HEK293 (cell line): Measurements from ENCODE around the gene MLN.

Experiments used
- CTCF ChIA-PET: fragments of 350-600 bp; formaldehyde crosslinking; extraction: SDS; loops from one replicate; lab custom pipeline; 2021; ENCODE audit warnings: antibody characterized with exemption; lab: Yijun Ruan, JAX
- POLR2A ChIA-PET: fragments of 300-600 bp; formaldehyde crosslinking; extraction: SDS; loops from one replicate; lab custom pipeline; 2020; ENCODE audit warnings: antibody characterized with exemption, inconsistent platforms; lab: Yijun Ruan, JAX
- H3K27ac ChIP-seq: fragments of 200-500 bp; sonication (Bioruptor generic); 2 replicates; pipeline ENCODE4 v1.5.1; 2014; ENCODE audit warnings: low read depth, low read length, control low read depth, inconsistent platforms; ENCODE audit errors: extremely low read depth
- H3K36me3 ChIP-seq, 2 experiments: fragments of 200-500 bp in 1 of 2; sonication (Bioruptor generic) in 1 of 2; 1 replicate in 1 of 2; 2 replicates in 1 of 2; pipeline ENCODE4 v1.5.1; 2014 to 2017; ENCODE audit warnings: inconsistent platforms in 2 of 2, low read length in 2 of 2; ENCODE audit not compliant: control insufficient read depth in 2 of 2, insufficient read depth in 1 of 2
- H3K4me1 ChIP-seq: fragments of 200-500 bp; sonication (Bioruptor generic); 2 replicates; pipeline ENCODE4 v1.5.1; 2014; ENCODE audit warnings: mild to moderate bottlenecking, low read length, inconsistent platforms; ENCODE audit not compliant: control insufficient read depth, insufficient read depth
- H3K4me3 ChIP-seq: 2 replicates; pipeline ENCODE4 v1.5.1; 2011; ENCODE audit warnings: low read depth, mild to moderate bottlenecking, control low read depth, low read length, moderate library complexity
- H3K9me3 ChIP-seq: fragments of 200-500 bp; sonication (Bioruptor generic); 2 replicates; pipeline ENCODE4 v1.5.1; 2014; ENCODE audit warnings: low read depth, low read length, inconsistent platforms; ENCODE audit not compliant: control insufficient read depth, insufficient read depth
- FEZF1 ChIP-seq: fragments of 450-650 bp; formaldehyde crosslinking; IDR thresholded peaks from 2 replicates; pipeline ENCODE4 v1.5.1; 2016; ENCODE audit warnings: missing biosample characterization, missing genetic modification characterization
- GFI1B ChIP-seq: fragments of 450-650 bp; formaldehyde crosslinking; IDR thresholded peaks from 2 replicates; pipeline ENCODE4 v1.5.1; 2016; ENCODE audit warnings: missing biosample characterization, missing genetic modification characterization
- KLF1 ChIP-seq: fragments of 450-650 bp; formaldehyde crosslinking; IDR thresholded peaks from 2 replicates; pipeline ENCODE4 v1.5.1; 2016; ENCODE audit warnings: missing biosample characterization, missing genetic modification characterization
- MEIS1 ChIP-seq: sonication (generic); formaldehyde crosslinking; IDR thresholded peaks from 2 replicates; pipeline ENCODE4 v1.8.1; 2022; ENCODE audit warnings: missing genetic modification reagents, mild to moderate bottlenecking, borderline replicate concordance
- REPIN1 ChIP-seq: fragments of 450-650 bp; formaldehyde crosslinking; IDR thresholded peaks from 2 replicates; pipeline ENCODE4 v1.5.1; 2017; ENCODE audit warnings: missing biosample characterization, missing genetic modification characterization, low read depth
- ZEB2 ChIP-seq: fragments of 450-650 bp; formaldehyde crosslinking; IDR thresholded peaks from 2 replicates; pipeline ENCODE4 v1.5.1; 2016; ENCODE audit warnings: missing biosample characterization, missing genetic modification characterization
- ZNF121 ChIP-seq: fragments of 450-650 bp; formaldehyde crosslinking; IDR thresholded peaks from 2 replicates; pipeline ENCODE4 v1.5.1; 2016; ENCODE audit warnings: missing biosample characterization, missing genetic modification characterization
- ZNF138 ChIP-seq: fragments of 450-650 bp; formaldehyde crosslinking; IDR thresholded peaks from 2 replicates; pipeline ENCODE4 v1.5.1; 2016; ENCODE audit warnings: missing biosample characterization, missing genetic modification characterization, borderline replicate concordance
- ZNF140 ChIP-seq: fragments of 450-650 bp; formaldehyde crosslinking; IDR thresholded peaks from 2 replicates; pipeline ENCODE4 v1.5.1; 2016; ENCODE audit warnings: missing biosample characterization, missing genetic modification characterization
- ZNF18 ChIP-seq: fragments of 450-650 bp; formaldehyde crosslinking; IDR thresholded peaks from 2 replicates; pipeline ENCODE4 v1.5.1; 2016; ENCODE audit warnings: missing biosample characterization, missing genetic modification characterization
- ZNF221 ChIP-seq: fragments of 450-650 bp; formaldehyde crosslinking; IDR thresholded peaks from 2 replicates; pipeline ENCODE4 v1.5.1; 2017; ENCODE audit warnings: missing biosample characterization, missing genetic modification characterization, borderline replicate concordance
- ZNF23 ChIP-seq: fragments of 450-650 bp; formaldehyde crosslinking; IDR thresholded peaks from 2 replicates; pipeline ENCODE4 v1.5.1; 2016; ENCODE audit warnings: missing biosample characterization, missing genetic modification characterization, borderline replicate concordance
- ZNF280D ChIP-seq: fragments of 450-650 bp; formaldehyde crosslinking; IDR thresholded peaks from 2 replicates; pipeline ENCODE4 v1.5.1; 2016; ENCODE audit warnings: missing biosample characterization, missing genetic modification characterization
- ZNF292 ChIP-seq: fragments of 450-650 bp; formaldehyde crosslinking; IDR thresholded peaks from 2 replicates; pipeline ENCODE4 v1.5.1; 2016; ENCODE audit warnings: low read depth, missing biosample characterization, missing genetic modification characterization, borderline replicate concordance
- ZNF335 ChIP-seq: fragments of 450-650 bp; formaldehyde crosslinking; conservative IDR thresholded peaks from 2 replicates; pipeline ENCODE4 v1.5.1; 2016; ENCODE audit warnings: missing biosample characterization, missing genetic modification characterization
- ZNF473 ChIP-seq: fragments of 450-650 bp; formaldehyde crosslinking; IDR thresholded peaks from 2 replicates; pipeline ENCODE4 v1.5.1; 2017; ENCODE audit warnings: missing biosample characterization, missing genetic modification characterization
- ZNF48 ChIP-seq: fragments of 450-650 bp; formaldehyde crosslinking; IDR thresholded peaks from 2 replicates; pipeline ENCODE4 v1.5.1; 2016; ENCODE audit warnings: missing biosample characterization, missing genetic modification characterization
- ZNF544 ChIP-seq: fragments of 450-650 bp; formaldehyde crosslinking; IDR thresholded peaks from 2 replicates; pipeline ENCODE4 v1.5.0; 2017; ENCODE audit warnings: missing biosample characterization, missing genetic modification characterization
- ZNF548 ChIP-seq: fragments of 450-650 bp; formaldehyde crosslinking; IDR thresholded peaks from 2 replicates; pipeline ENCODE4 v1.5.1; 2016; ENCODE audit warnings: missing biosample characterization, missing genetic modification characterization
- ZNF585B ChIP-seq: fragments of 450-650 bp; formaldehyde crosslinking; IDR thresholded peaks from 2 replicates; pipeline ENCODE4 v1.5.1; 2016; ENCODE audit warnings: missing biosample characterization, missing genetic modification characterization
- ZNF600 ChIP-seq: fragments of 450-650 bp; formaldehyde crosslinking; IDR thresholded peaks from 2 replicates; pipeline ENCODE4 v1.5.1; 2016; ENCODE audit warnings: missing biosample characterization, missing genetic modification characterization
- ZNF639 ChIP-seq: fragments of 450-650 bp; formaldehyde crosslinking; IDR thresholded peaks from 2 replicates; pipeline ENCODE4 v1.5.1; 2016; ENCODE audit warnings: missing biosample characterization, missing genetic modification characterization
- ZNF654 ChIP-seq: fragments of 450-650 bp; formaldehyde crosslinking; IDR thresholded peaks from 2 replicates; pipeline ENCODE4 v1.5.1; 2016; ENCODE audit warnings: low read depth, missing biosample characterization, missing genetic modification characterization
- ZNF692 ChIP-seq: fragments of 450-650 bp; formaldehyde crosslinking; IDR thresholded peaks from 2 replicates; pipeline ENCODE4 v1.5.1; 2016; ENCODE audit warnings: missing biosample characterization, missing genetic modification characterization
- ZNF747 ChIP-seq: fragments of 450-650 bp; formaldehyde crosslinking; IDR thresholded peaks from 2 replicates; pipeline ENCODE4 v1.5.1; 2016; ENCODE audit warnings: missing biosample characterization, missing genetic modification characterization
- ZSCAN16 ChIP-seq: fragments of 450-650 bp; formaldehyde crosslinking; IDR thresholded peaks from 2 replicates; pipeline ENCODE4 v1.5.1; 2016; ENCODE audit warnings: missing biosample characterization, missing genetic modification characterization

The MLN gene

GRCh38 chr6:33790379-33790778, 13.4 kb downstream of the MLN start (continued):
- TF ChIP-seq FEZF1 (tag by site-specific recombination) (no peak), ZNF585B (tag by site-specific recombination) (no peak), ZNF140 (no peak), REPIN1 (tag by site-specific recombination) (no peak), KLF1 (tag by site-specific recombination) (no peak), ZNF692 (tag by site-specific recombination) (no peak), ZNF121 (no peak), GFI1B (tag by site-specific recombination) (no peak)
- TF ChIP-seq, all 188 proteins: peak for 0

- CTCF ChIA-PET = interaction anchor here (0.9 to 2.4 kb wide), 3 partner anchors 11 to 266 kb away, joined by 4 to 8 read pairs (median 8); no protein-coding TSS in a partner anchor
- peaks cover 0 to 20% of the 10 kb centered on the region in 2 experiments; a peak in 1 of 3 replicates for H3K36me3 ChIP-seq
- no peaks in the 10 kb centered on the region for H3K9me3 ChIP-seq
- TF ChIP-seq ZSCAN16 (tag by site-specific recombination) (no peak), MEIS1 (CRISPR knock-in tag) (no peak)
- TF ChIP-seq, all 188 proteins: peak for 0
- H3K27ac ChIP-seq = no peak overlapping the region
- H3K4me1 ChIP-seq = peaks cover 9% of the 10 kb centered on the region
- H3K4me3 ChIP-seq = no peak overlapping the region
- POLR2A ChIA-PET = interaction anchor here (1.0 to 1.9 kb wide), 4 partner anchors 12 to 78 kb away, joined by 3 to 11 read pairs (median 6); partner anchors contain the start of gene UQCC2
Measured at GRCh38 chr6:33789550-33789895, 14.3 kb downstream of the MLN start.

- no peaks in the 10 kb centered on the region for H3K9me3 ChIP-seq
- H3K27ac ChIP-seq = peak within 1 kb of the TSS; percentile 93
- POLR2A ChIA-PET = interaction anchor here (0.6 to 1.9 kb wide), 6 partner anchors 11 to 78 kb away, joined by 3 to 11 read pairs (median 4); partner anchors contain the start of gene UQCC2
- H3K4me3 ChIP-seq = peak within 1 kb of the TSS; percentile 67
- H3K4me1 ChIP-seq = peaks cover 9% of the 10 kb centered on the region
- CTCF ChIA-PET = interaction anchor here (0.9 to 3.3 kb wide), 5 partner anchors 10 to 266 kb away, joined by 4 to 24 read pairs (median 8); no protein-coding TSS in a partner anchor
- peaks cover 0 to 25% of the 10 kb centered on the region in 2 experiments; a peak in 1 of 3 replicates for H3K36me3 ChIP-seq
- peak; percentile 42; the same call in 1 of the 2 replicates for TF ChIP-seq ZNF600 (tag by site-specific recombination)
- no peak for TF ChIP-seq ZNF48 (tag by site-specific recombination)
- TF ChIP-seq ZNF18 (tag by site-specific recombination) = no peak
- TF ChIP-seq ZNF654 = no peak
- no peak for TF ChIP-seq GFI1B (tag by site-specific recombination)
- peak; percentile 92 for TF ChIP-seq ZNF639 (tag by site-specific recombination)
- TF ChIP-seq ZNF292 (tag by site-specific recombination) = no peak
- TF ChIP-seq ZEB2 (tag by site-specific recombination) = peak; percentile 74
- TF ChIP-seq ZNF544 (tag by site-specific recombination) = no peak
- no peak for TF ChIP-seq ZNF138 (tag by site-specific recombination)
- no peak for TF ChIP-seq ZNF747
- no peak for TF ChIP-seq ZNF473 (tag by site-specific recombination)
- peak; percentile 96 for TF ChIP-seq ZNF280D (tag by site-specific recombination)
- TF ChIP-seq ZNF335 (tag by site-specific recombination) = peak; percentile 97
- TF ChIP-seq ZNF23 (tag by site-specific recombination) = no peak
- TF ChIP-seq ZNF221 (tag by site-specific recombination) = no peak
- TF ChIP-seq ZNF548 (tag by site-specific recombination) = no peak
Measured at GRCh38 chr6:33788694-33789549, 14.9 kb downstream of the MLN start, which contains the start of gene LEMD2. LEMD2 (minus strand) TSS chr6:33789130; CDS start chr6:33789116, 14 bp downstream.
